GM13977 (cell line): ENCODE results near the gene PCYT1B.

ENCODE experiments used
- DNase-seq: peaks from one replicate; pipeline ENCODE4 v3.0.0; 2012; ENCODE audit warnings: low spot score
- in situ Hi-C: fragments of 300-500 bp; cut with MboI; formaldehyde crosslinking; loops from one replicate; pipeline ENCODE4 v1.12.0; 2022; ENCODE audit warnings: low sequenced_read_pairs, low pct_unique_long_range_greater_than_20kb, mixed read lengths, inconsistent platforms; ENCODE audit not compliant: unreplicated experiment
- TF ChIP-seq, protein P1 (sequence below): IDR thresholded peaks from 2 replicates; pipeline ENCODE4 v1.5.1; 2012; ENCODE audit warnings: mild to moderate bottlenecking, control low read depth; ENCODE audit not compliant: insufficient read depth; ENCODE audit errors: extremely low read depth, missing control alignments

PCYT1B gene

DNA sequence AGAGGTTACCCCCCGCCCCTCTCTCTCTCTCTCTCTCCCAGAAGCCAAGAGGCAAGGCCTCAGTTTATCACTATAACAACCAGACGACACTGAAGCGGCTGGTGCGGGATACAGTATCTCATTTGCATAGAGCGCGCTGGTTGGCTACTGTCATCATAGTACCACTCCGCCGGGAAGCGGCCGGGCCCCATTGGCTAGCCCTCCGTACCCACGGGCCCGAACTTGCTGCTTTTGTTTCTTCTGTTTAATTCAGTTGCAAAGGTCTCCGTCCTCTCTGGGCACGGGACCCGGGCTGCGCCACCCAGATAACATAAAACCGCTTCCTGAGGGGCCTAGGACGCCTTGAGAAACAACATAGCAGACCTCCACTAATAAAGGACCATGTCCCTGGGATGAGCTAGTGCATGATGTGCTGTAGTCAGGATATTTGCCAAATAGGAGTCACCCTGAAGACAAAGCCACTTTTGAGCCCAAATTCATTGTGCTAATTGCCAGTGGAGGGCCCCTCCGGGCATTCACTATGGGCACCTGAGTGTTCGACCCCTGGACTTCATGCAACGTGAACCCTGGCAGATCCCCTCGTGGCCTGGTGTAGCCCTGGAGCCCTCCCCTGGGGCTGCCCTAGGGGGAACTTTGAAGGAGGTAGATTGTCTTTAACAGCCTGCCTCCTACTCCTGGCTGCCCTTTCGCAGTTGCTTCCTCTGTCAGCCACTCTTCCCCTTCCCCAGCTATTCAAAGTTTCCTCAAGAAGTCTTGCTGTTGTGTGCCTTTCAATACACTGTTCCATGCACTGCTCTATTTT, at the start of gene PCYT1B:
TSS of gene PCYT1B (minus strand) at position 91 of the 802 bp plus-strand sequence. CDS start 242 bp downstream, outside the sequence.
- no peak for DNase-seq
- TF ChIP-seq, protein P1, sequence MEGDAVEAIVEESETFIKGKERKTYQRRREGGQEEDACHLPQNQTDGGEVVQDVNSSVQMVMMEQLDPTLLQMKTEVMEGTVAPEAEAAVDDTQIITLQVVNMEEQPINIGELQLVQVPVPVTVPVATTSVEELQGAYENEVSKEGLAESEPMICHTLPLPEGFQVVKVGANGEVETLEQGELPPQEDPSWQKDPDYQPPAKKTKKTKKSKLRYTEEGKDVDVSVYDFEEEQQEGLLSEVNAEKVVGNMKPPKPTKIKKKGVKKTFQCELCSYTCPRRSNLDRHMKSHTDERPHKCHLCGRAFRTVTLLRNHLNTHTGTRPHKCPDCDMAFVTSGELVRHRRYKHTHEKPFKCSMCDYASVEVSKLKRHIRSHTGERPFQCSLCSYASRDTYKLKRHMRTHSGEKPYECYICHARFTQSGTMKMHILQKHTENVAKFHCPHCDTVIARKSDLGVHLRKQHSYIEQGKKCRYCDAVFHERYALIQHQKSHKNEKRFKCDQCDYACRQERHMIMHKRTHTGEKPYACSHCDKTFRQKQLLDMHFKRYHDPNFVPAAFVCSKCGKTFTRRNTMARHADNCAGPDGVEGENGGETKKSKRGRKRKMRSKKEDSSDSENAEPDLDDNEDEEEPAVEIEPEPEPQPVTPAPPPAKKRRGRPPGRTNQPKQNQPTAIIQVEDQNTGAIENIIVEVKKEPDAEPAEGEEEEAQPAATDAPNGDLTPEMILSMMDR = no peak
- in situ Hi-C loops = no loop called here

- DNase-seq = no peak
- TF ChIP-seq, protein P1 = no peak
- in situ Hi-C loops = no loop called here
Observed at GRCh38 chrX:24696294-24696693, 49.1 kb upstream of the PCYT1B start.

DNA sequence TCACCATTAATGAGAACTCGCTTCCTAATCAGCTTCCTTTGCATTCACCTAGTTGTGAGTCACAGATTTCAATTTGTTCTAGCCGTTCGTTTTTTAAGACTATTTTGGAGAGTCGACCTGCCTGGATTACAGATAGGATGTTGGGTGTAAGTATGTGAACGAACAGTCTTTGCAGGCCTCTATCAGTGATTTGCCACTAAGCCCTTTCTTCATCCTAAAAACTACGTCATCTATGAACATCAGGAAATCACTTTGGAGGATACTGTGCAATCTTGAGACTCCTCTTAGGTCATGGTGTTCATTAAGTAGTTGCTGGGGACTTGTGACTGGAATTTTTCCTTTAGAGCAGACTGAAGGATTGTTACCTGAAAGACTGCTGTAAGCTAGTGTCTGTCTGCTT, 47.7 kb upstream of the PCYT1B start:
- TF ChIP-seq, protein P1 = no peak
- in situ Hi-C loops = no loop called here
- no peak for DNase-seq

DNA sequence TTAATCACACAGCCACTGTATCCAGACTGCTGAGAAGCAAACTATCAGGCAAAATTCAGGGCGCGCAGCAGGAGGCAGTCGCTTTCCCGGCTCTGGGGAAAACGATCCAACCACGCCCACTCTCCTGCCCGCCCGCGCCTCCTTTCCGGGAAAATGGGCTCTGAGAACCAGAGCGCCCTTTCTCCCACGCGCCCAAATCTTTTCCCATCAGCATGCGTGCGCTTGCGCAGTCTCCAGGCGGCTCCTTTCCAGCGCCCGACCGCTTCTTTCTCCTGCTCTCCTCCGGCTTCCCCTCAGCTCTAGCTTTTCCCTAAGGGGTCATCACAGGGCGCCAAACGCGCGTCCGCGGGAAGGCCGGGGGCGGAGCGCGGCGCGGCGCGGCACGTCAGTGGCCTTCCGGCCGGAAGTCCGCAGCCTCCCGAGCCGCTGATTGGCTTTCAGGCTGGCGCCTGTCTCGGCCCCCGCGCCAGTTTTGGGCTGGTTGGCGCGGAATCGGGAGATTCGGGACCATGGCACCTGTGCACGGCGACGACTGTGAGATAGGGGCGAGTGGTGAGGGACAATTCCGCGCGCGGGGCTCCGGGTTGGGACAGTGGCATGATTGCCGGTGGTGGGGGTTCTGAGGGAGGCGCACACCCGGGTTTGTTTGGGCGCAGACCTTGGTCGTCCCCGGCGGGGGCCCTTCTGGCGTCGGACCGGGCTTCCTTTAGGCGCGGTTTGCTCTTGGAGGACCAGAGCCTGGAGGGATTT, 46.5 kb upstream of the PCYT1B start, which contains the start of gene POLA1:
TSS of gene POLA1 (plus strand) at position 466 of the 750 bp plus-strand sequence. CDS start at position 510, 44 bp downstream.
- DNase-seq = peak; percentile 82
- TF ChIP-seq, protein P1 = no peak
- in situ Hi-C loops = no loop called here

- in situ Hi-C loops = no loop called here
- DNase-seq = no peak
- TF ChIP-seq, protein P1 = no peak
Observed at GRCh38 chrX:24692305-24692704, 45.2 kb upstream of the PCYT1B start.

DNA sequence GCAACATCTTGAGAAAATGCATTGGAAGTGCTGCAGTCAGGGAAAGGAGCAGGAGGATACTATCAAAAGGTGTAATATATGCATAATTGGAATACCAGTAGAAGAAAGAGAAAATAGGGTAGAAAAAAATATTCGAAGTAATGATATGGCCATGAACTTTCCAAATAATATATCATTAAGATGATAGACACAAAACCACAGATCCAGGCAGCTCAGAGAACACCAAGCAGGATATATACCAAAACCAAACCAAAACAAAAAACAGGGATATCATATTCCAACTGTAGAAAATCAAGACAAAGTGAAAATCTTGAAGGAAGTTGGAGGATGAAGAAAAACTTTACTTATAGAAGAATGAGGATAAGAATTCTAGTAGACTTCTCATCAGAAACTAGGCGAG, 36.9 kb upstream of the PCYT1B start:
- in situ Hi-C loops = no loop called here
- DNase-seq = no peak
- TF ChIP-seq, protein P1 = no peak
